Neural cell (in vitro differentiated cells): ENCODE results near the gene PDE6C. TPM values are rescaled to one million over a fixed set of nuclear protein-coding genes. Genes with fewer than 3 reads are reported as not detected.

Experiments
- H2AFZ ChIP-seq: fragments of 200-600, 300-800 bp; sonication (generic), shearing (Covaris generic); 2 replicates; pipeline ENCODE4 v1.6.0; 2014; ENCODE audit warnings: low read depth, mild to moderate bottlenecking, antibody characterized with exemption, low read length, moderate library complexity
- H3F3A ChIP-seq: fragments of 200-600 bp; shearing (Covaris generic); 2 replicates; pipeline ENCODE4 v1.6.1; 2016; ENCODE audit warnings: mild to moderate bottlenecking, moderate library complexity, mixed read lengths, antibody characterized with exemption, low read length; ENCODE audit not compliant: insufficient read depth, poor library complexity, severe bottlenecking
- H3K27ac ChIP-seq: fragments of 200-600, 300-800 bp; sonication (generic), shearing (Covaris generic); 2 replicates; pipeline ENCODE4 v1.5.1; 2014; ENCODE audit warnings: mild to moderate bottlenecking, low read length, moderate library complexity
- H3K27me3 ChIP-seq: fragments of 300-800, 200-600 bp; sonication (generic), shearing (Covaris generic); 2 replicates; pipeline ENCODE4 v1.6.0; 2014; ENCODE audit warnings: mild to moderate bottlenecking, low read depth, low read length, moderate library complexity; ENCODE audit not compliant: insufficient read depth
- H3K36me3 ChIP-seq: fragments of 300-800, 200-600 bp; sonication (generic), shearing (Covaris generic); 2 replicates; pipeline ENCODE4 v1.5.1; 2014; ENCODE audit warnings: mild to moderate bottlenecking, antibody characterized with exemption, low read length, moderate library complexity; ENCODE audit not compliant: insufficient read depth
- H3K4me2 ChIP-seq: fragments of 300-800, 200-600 bp; sonication (generic), shearing (Covaris generic); 2 replicates; pipeline ENCODE4 v1.6.0; 2014; ENCODE audit warnings: mild to moderate bottlenecking, low read length
- H3K4me3 ChIP-seq: fragments of 300-800, 200-600 bp; sonication (generic), shearing (Covaris generic); 2 replicates; pipeline ENCODE4 v1.5.1; 2014; ENCODE audit warnings: mild to moderate bottlenecking, low read length, moderate library complexity
- H3K79me2 ChIP-seq: fragments of 200-600 bp; shearing (Covaris generic); replicated peaks from 2 replicates; pipeline ENCODE4 v1.6.0; 2014; ENCODE audit warnings: mild to moderate bottlenecking, low read length, moderate library complexity; ENCODE audit not compliant: insufficient read depth
- H3K9ac ChIP-seq: fragments of 300-800, 200-600 bp; sonication (generic), shearing (Covaris generic); 2 replicates; pipeline ENCODE4 v1.6.1; 2016; ENCODE audit warnings: mild to moderate bottlenecking, low read length, mixed read lengths
- H3K9me2 ChIP-seq: fragments of 200-600 bp; shearing (Covaris generic); 2 replicates; pipeline ENCODE4 v1.6.1; 2016; ENCODE audit warnings: mild to moderate bottlenecking, low read length, mixed read lengths; ENCODE audit not compliant: insufficient read depth
- H3K9me3 ChIP-seq: fragments of 200-600, 300-800 bp; sonication (generic), shearing (Covaris generic); 2 replicates; pipeline ENCODE4 v1.6.1; 2016; ENCODE audit warnings: mild to moderate bottlenecking, mixed run types, low read length, moderate library complexity, mixed read lengths
- H4K20me1 ChIP-seq: fragments of 200-600 bp; shearing (Covaris generic); 2 replicates; pipeline ENCODE4 v1.6.1; 2016; ENCODE audit warnings: mild to moderate bottlenecking, mixed run types; ENCODE audit not compliant: insufficient read depth
- CTCF ChIP-seq: fragments of 450-650 bp; IDR thresholded peaks from 2 replicates; pipeline ENCODE4 v1.5.1; 2014; ENCODE audit warnings: antibody characterized with exemption, mild to moderate bottlenecking, moderate library complexity; ENCODE audit not compliant: poor library complexity, severe bottlenecking
- EP300 ChIP-seq: fragments of 450-650 bp; conservative IDR thresholded peaks from 2 replicates; pipeline ENCODE4 v1.6.1; 2014; ENCODE audit warnings: antibody characterized with exemption, mild to moderate bottlenecking, moderate library complexity; ENCODE audit not compliant: poor library complexity, severe bottlenecking
- EZH2 ChIP-seq: fragments of 200-600, 300-800 bp; shearing (Covaris generic), sonication (generic); IDR thresholded peaks from 2 replicates; pipeline ENCODE4 v1.6.1; 2014; ENCODE audit warnings: antibody characterized with exemption, low read length, borderline replicate concordance, mild to moderate bottlenecking; ENCODE audit not compliant: insufficient read depth, poor library complexity, severe bottlenecking
- MXI1 ChIP-seq: fragments of 450-650 bp; conservative IDR thresholded peaks from 2 replicates; pipeline ENCODE4 v1.6.1; 2014; ENCODE audit warnings: antibody characterized with exemption, mild to moderate bottlenecking; ENCODE audit not compliant: poor library complexity, severe bottlenecking
- POLR2AphosphoS5 ChIP-seq: IDR thresholded peaks from 2 replicates; pipeline ENCODE4 v1.6.1; 2012
- RAD21 ChIP-seq: fragments of 450-650 bp; conservative IDR thresholded peaks from 2 replicates; pipeline ENCODE4 v1.6.1; 2014; ENCODE audit warnings: antibody characterized with exemption, mild to moderate bottlenecking, moderate library complexity
- REST ChIP-seq: IDR thresholded peaks from 2 replicates; pipeline ENCODE4 v1.6.1; 2012; ENCODE audit warnings: borderline replicate concordance
- SMC3 ChIP-seq: fragments of 450-650 bp; conservative IDR thresholded peaks from 2 replicates; pipeline ENCODE4 v1.6.1; 2014; ENCODE audit warnings: antibody characterized with exemption, mild to moderate bottlenecking, moderate library complexity; ENCODE audit not compliant: poor library complexity
- TAF1 ChIP-seq: IDR thresholded peaks from 2 replicates; pipeline ENCODE4 v1.6.1; 2012; ENCODE audit warnings: low read depth
- polyA plus RNA-seq: library from polyadenylated mRNA; depleted of rRNA; stranded (reverse); fragments of >200 nt; gene quantifications from 2 replicates; pipeline ENCODE4 v1.2.3, GENCODE V29; 2014

The PDE6C gene
- polyA plus RNA-seq, 1 donor from 2014 or later, result not detected

- H3F3A ChIP-seq, result no peaks in the 10 kb centered on the region
- H3K4me2 ChIP-seq, result no peak overlapping the region
- H3K27me3 ChIP-seq, result no peaks in the 10 kb centered on the region
- TF ChIP-seq REST, result no peak
- TF ChIP-seq EP300, result no peak
- TF ChIP-seq SMC3, result no peak
- TF ChIP-seq POLR2AphosphoS5, result no peak
- no peak for TF ChIP-seq RAD21
- TF ChIP-seq CTCF, result no peak
- TF ChIP-seq TAF1, result no peak
- TF ChIP-seq EZH2, result no peak
- TF ChIP-seq MXI1, result no peak
- no peaks in the 10 kb centered on the region for H3K9me3 ChIP-seq
- H2AFZ ChIP-seq, result no peak overlapping the region
- H3K9ac ChIP-seq, result no peak overlapping the region
- no peaks in the 10 kb centered on the region for H3K36me3 ChIP-seq
- H3K4me3 ChIP-seq, result no peak overlapping the region
- H3K27ac ChIP-seq, result no peak overlapping the region
- H3K9me2 ChIP-seq, result no peaks in the 10 kb centered on the region
- H4K20me1 ChIP-seq, result no peaks in the 10 kb centered on the region
- H3K79me2 ChIP-seq, result no peaks in the 10 kb centered on the region
Measured at GRCh38 chr10:93577565-93577964, 34.8 kb upstream of the PDE6C start.

GRCh38 chr10:93579089-93579488, 33.2 kb upstream of the PDE6C start:
- no peaks in the 10 kb centered on the region for H3K79me2 ChIP-seq
- H3K36me3 ChIP-seq, result no peaks in the 10 kb centered on the region
- no peak overlapping the region for H3K27ac ChIP-seq
- no peak overlapping the region for H3K9ac ChIP-seq
- no peak for TF ChIP-seq POLR2AphosphoS5
- TF ChIP-seq RAD21, result no peak
- no peaks in the 10 kb centered on the region for H3K9me3 ChIP-seq
- H2AFZ ChIP-seq, result no peak overlapping the region
- no peak overlapping the region for H3K4me2 ChIP-seq
- H3K9me2 ChIP-seq, result no peaks in the 10 kb centered on the region
- no peak overlapping the region for H3K4me3 ChIP-seq
- no peaks in the 10 kb centered on the region for H3K27me3 ChIP-seq
- no peaks in the 10 kb centered on the region for H4K20me1 ChIP-seq
- H3F3A ChIP-seq, result no peaks in the 10 kb centered on the region
